HG03442 (cell line): Measurements from ENCODE around the gene LBH.

ENCODE experiments used
- ATAC-seq: cut with Tn5 transposase; IDR thresholded peaks from one replicate; pipeline ENCODE4 v1.9.1; 2021; ENCODE audit warnings: mild to moderate bottlenecking, moderate library complexity; ENCODE audit not compliant: unreplicated experiment

LBH gene

DNA sequence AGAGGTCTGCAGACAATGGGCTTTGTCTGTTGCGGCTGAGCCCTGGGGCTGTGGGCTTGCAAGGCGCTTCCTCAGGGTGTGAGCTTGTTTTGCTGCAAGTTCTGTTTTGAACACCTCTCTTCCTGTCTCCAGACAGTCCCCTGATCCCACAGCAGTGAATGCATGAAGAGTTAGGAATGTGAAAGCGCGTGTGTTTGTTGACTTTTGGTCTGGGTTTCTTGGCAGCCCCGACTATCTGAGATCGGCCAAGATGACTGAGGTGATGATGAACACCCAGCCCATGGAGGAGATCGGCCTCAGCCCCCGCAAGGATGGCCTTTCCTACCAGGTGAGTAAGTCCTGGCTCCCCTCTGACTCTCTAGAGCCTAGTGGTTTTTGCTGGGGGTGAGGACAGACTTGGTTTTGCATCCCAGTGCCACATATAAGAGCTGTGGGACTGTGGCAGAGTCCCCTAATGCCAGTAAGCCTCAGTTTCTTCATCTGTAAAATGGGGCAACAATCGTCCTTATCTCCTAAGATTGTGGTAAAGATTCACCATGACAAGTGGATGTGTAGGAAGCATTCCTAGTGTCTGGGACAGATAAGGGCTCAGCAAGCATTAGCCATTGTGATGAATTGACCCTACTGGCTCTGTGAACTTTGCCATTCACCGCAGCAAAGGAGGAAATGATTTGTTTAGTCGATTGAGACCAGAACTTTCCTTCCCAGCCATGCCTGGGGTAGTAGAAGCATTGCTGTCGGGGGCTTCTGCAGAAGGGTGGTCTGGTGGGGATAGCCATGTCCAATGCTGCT is 3.0 kb downstream of the LBH start:
- ATAC-seq = no peak

DNA sequence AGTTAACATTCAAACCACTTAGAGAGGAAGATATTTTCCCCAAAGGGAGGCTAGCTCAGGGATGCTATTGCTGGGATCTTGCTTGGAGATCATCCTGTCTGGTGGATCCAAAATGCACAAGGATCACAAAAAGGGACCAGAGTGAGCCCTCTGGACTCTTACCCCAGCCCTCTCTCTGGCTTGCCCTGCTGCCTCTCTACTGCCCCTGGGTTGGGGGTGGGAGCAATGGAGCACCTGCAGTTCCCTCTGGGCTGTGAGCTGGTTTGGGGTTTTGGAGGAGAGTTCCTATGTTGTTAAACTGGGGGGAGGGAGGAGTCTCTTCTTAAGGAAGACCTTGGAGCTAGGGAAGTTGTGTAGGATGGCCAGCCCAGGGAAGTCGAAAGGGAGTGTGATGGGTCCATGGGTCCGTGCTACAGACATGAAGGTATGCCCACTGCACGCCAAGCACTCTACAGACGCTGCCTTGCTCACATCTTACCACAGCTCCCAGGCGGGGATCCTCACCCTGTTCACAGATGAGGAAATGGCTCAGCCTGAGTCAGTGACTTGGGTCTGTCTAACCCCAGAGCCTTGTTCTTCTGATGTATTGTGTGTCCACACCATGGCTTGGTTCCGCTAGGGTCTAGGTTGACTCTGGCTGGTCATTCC is 3.8 kb downstream of the LBH start:
- ATAC-seq = no peak

DNA sequence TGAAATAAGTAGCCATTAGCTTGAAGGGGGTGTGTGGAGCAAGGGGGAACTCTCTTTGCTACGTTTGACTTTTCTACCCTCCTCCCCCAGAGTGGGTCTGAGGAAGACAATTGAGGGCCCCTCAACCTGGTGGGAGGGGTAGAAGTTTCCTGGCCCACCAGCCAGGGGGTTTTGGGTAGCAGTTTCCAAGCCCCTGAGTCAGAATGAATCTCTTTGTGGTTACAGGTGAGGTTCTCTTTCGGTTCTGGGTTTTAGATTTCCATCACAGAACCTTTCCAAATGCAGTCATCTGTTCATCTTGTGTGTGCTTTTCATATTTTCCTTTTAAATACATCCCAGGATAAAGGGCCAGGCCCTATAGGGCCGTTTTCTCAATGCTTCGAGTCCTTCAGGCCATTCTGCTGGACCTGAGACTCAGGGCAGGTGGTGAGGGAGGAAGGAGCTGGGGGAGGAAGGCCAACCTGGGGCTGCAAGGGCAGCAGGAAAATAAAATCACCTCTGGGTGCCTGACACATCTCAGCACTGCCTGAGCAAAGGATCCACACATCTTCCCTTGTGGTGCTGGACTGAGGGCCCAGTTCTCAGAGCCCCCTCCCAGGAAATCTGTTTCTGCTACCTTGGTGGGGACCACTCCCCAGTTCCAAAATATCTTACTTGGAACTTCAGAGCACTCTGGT is 4.7 kb downstream of the LBH start:
- no peak for ATAC-seq

DNA sequence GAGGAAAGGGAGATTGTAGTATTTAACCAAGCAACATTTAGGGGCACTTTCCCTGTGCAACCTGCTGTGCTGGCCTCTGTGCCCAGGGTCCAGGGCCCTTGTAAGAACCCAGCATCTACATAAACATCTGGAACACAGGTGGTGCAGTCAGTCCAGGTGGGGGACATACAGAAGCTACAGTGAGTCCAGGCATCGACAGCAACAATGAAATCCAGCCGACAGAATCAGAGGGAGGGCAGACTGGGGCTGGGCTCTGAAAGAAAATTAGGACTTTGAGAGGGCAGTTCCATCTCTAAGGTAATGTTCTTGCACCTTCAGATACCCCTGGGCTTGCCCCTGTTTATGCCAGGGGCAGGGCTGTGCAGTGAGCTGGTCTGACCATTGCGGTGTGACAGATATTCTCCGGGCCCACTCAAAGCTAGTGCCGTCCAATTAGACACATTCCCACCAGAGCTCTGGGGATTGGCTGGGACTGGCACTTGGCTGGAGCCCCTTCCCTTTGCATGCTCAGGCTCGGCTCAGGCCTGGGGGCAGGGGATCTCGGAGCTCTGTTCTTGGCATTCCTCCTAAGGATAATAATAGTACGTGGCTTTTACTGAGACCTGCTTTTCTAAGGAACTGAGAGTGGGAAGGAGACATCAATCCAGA is 5.4 kb downstream of the LBH start:
- ATAC-seq = no peak

DNA sequence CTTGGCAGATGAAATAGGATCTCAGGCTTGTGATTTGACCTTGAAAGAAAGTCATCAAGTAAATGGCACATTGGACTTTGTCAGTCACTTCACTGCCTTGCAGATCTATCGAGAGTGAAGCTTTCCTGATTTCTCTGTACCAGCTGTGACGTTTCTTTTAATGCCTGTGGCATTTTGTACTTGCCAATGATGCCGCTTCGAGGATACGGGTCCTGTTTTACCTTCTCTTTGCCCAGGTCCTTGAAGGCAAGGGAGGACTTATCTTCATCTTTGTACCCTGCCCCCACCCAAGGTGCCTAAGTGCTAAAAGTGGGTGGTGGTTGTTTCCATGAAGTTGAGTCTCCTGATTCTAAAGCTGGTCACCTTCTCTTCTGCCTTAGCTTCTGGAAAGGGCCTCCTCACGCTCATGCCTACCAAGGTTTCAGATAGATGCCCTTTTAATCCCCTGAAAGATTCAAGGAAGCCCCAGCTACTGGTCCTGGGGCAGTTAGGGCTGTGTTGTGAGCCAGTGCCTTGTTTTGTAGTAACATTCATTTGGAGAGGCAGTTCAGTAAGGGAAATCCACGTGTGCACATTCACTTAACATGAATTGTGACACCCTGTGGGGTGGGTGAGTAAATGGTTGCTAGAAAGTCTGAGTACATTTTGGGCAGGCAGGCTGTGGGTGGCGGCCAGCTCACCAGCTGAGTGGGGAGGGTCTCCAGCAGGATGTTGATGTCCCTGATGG is 6.1 kb downstream of the LBH start:
- ATAC-seq = no peak

DNA sequence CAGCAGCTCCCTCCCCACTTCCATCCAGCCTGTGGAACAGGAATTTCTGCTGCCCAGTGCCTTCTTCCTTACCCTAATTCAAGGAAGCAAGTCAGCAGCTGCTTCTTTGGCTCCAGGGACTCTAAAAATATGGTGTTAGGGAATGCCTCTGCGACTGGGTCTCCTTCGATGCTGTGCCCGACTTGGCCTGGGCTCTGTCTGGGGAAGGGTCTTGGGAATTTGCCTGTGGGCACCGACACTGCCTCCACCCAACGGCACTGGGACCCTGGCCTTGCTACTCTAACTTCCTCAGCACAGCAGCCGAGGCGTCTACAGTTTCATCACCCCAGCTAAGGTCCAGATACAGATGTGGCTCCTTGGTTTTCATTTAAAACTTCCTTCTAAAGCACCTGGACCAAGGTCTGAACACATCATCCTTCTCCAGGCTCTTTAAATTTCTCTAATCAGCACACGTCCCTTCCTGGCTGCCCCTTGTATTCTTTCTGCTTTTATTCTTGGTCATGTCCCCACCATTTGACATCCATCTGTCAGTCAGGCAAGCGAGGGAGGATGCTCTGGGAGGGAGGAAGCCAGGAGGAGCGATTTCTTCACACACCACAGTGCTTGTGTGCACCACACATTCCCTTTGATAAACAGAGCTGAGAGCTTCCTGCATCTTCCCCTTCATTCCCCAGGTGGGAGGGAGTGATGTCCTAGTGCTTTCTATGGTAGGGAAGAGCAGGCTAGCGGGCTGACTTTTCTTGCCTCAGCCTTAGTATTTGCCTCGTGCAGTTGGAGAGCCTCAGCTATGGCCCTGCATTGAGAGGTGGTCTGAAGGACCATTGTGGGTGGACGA is 6.8 kb downstream of the LBH start:
- ATAC-seq = no peak

DNA sequence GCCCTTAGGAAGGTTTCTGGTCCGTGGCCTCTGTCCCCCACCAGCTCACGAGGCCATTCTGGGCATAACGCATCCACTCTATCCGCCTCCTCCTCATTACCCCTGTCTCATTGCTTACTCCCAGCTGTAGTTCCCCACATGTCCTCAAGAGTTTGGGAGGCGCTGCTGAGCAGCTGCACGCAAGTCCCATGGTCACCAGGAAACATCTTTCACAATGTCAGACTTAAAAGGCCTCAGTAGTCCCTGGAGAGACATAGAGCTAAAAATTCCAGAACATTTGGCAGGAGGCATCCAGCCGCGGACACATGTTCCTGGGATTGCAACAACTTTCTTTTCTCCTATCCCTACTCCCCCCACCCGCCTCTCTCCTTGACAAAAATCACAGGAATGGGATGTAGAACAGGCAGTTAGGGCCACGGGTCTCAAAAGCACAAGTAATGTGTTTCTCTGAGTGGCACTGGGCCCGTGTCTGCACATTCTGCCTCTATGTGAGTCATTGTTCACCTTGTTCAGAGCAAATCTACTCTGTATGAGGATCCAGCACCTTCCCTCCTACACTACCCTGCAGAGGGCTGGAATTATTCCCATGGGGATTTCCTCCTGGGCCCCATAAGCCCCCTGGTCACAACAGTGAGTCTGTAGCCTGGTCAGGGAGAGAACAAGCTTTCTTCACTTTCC is 8.1 kb downstream of the LBH start:
- no peak for ATAC-seq

DNA sequence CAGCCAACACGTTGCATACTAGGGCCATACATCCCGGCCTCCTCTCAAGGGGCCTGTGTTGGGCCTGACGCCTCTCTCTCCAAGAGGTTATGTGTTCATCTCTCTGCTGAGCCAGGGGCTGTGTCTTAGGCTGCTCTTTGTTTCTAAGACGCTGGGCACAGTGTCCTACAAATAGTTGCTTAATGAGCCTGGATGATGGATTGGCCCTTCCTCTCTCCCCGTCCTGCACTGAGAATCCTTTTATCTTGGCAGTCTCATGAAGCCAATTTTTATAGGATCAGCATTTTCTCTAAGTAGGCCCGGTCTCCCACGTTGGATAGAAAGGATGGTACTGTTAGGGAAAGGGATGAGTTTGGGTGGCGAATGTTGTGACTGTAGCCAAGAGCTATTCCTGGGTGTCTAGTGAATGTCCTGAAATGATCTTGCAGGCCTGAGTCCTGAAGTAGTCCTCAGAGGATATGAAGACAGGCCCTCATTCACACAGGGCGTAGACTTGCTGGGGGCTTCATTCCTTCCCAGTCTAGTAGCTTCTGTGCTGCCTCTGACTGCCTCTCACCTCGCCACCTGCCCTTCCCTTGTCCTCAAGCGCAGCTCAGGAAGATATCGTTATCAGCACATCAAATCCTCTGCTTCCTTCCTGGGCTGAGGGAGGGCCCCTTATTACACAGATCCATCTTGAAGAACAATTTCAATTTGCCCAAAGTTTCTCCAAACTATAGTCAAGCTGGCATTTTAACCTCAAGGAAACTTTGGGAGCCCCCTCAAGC is 8.8 kb downstream of the LBH start:
- no peak for ATAC-seq

DNA sequence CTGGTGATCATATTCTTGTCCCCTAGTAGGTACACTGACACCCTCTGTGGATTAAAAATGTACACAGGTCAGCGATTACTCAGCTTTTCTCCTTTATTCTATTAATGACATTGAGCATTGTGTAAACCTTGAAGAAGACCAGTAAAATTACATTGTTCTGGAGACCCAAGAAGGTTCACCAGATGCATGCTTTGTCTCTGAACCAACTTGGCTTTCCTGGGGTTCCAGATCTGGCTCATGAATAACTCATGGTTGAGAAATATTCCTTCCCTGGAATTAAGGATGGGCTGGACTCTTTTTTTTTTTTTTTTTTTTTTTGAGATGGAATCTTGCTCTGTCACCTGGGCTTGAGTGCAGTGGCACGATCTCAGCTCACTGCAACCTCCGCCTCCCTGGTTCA is 11.9 kb downstream of the LBH start:
- ATAC-seq = no peak

DNA sequence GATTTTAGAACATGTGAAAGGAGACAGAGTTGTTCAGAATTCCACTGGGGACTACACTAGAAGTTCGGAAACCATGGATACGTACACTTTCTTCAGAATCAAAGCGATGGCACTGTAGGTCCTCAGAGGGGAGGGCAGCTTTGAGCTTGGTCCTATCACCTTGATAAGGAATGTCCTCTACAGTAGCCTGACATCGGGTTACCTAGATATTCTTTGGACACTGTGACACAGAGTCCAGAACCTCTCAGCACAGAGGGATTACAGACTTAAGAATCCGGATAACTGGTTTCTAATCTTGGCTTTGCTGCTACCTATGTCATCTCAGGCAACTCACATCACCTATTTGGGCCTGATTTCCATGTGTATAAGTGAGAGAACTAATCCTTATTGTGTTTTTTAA is 14.0 kb downstream of the LBH start:
- no peak for ATAC-seq

DNA sequence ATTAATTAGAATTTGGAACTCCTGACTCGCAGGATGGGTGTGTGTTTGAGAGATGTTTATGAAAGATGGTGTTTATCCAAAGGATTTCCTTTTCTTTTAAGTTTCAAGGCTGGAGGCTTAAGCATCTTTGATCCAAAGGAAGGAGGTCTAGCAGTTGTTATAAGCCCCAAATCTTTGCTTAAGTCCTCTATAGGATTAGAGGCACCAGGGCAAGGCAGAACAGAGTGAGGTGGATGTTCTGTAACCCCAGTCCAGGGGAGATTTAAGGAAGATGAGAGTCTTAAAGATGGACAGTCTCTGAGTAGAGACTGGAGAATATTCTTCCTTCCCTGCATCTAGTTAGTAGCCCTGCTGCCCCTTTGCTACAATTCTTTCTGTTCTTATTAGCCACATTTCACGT is 17.5 kb downstream of the LBH start:
- ATAC-seq = no peak

DNA sequence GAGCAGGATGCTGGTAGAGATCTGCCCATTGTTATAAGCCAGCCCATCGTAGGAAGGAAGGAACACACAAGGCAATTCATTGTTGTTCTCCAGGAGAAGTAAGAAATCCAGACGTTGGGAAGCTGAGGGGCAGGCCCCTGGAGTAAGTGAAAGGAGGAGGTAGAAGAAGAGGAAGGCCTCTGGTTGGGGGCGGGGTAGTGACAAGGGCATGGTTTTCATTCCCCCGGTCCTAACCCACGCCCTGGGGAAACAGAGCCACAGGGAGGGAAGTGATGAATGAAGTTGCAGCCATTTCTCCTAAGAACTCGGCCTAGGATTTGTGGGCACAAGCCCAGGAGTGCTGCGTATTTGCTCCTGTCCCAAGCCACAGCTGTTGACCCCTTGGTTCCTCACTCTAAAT is 18.0 kb downstream of the LBH start:
- no peak for ATAC-seq

DNA sequence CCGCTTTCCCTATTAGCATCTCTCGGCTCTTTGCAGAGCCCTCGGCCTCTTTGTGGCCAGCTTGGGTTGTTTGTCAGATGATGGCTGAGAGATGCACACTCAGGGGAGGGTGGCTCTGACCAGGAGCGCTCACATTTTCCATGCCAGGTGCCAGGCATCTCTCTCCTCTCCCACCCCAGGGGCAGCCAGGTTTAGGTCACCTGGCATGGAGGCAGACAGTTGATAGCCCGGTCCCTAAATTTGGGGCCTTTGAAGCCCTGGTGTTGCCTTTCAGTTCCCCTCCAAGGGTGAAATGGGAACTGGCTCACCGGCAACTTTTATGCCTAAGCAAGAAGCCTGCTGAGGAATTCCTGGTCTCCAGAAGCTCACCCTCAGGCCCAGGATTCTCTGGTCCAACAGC is 19.1 kb downstream of the LBH start:
- no peak for ATAC-seq

DNA sequence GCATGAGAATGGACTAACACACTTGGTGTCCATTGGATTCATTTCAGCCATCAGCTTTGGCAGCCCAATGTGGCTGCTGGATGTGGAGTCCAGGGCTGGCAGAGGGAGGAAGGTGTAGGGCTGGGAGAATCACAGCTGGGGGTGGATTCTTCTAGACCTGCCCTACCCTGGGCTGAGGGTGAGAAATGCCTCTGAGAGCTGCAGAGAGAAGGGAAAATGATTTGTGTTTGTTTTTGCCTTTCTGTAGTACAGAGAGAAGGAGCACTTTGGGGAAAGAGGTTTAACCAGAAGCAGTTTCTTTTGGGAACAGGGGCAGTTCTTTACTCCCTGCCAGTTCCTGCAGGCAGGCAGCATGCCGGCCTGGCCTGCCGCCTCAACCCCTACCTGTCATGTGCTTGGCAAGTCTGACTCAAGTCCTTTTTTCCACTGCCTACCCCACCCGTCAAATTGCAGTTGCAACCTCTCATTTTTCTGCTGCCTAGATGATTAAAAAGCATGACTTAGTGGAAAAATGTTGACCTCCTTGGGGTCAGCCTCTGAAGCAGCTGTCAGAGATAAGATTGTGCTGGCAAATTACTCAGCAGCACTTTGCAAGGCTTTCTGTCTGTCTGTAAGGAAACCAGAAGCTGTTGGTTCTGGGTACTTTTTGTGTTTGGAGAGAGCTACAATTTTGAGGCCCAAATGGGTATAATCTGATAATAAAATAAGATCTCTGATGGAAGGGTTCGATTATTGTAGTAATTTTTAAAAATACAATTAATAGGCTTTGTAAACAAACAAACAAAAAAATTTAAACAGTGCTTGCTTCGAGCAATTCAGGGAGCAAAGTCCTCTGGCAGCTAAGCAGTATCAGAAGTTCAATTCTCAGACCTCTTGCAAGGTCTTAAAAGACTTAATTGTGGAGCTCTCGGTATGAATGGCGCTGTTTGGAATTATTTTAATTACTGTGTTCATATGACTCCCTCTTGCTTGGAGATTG is 21.7 kb downstream of the LBH start:
- ATAC-seq = no peak

DNA sequence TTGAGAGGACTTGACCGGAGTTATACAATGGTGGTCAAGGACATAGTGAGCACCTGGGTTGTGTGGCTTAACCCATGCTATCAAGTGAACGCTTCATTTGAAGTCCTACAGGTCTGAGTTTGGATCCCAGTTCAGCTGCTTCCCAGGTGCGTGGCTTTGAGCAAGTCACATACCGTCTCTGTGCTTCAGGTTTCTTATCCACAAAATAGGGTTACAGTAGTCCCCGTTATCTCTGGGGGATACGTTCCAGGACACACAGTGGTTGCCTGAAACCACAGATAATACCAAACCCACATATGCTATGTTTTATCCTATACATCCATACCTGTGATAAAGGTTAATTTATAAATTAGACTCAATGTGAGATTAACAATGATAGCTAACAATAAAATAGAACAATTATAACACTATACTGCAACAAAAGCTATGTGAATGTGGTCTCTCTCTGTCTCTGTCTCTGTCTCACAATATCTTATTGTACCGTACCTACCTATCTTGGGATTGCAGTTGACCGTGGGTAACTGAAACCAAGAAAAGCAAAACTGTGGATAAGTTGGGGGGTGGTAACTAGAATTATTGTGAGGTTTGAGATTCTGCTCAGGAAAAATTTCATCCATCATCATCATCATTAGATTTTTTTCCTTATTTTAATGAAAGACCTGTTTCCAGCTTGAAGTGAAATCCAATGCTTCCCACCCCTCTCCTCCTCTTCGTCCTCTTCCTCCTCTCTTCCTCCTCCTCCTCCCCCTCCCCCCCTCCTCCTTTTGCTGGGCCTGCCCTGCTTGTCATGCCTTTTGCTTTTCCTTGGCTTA is 22.7 kb downstream of the LBH start:
- ATAC-seq = no peak

DNA sequence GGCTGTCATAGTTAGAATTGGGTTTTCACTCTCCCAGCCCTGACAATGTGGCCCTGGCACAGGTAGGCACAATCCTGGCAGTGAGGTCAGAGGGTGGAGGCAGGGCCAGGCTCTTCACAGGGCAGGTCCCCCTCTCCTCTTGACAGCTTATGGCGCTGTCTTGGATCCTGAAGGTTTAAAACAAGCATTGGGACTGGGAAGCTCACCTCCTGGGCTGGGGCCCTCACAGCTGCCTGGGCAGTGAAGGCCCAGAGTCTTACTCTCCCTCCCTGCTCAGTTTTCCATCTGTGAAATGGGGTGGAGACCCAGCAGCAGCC is 23.3 kb downstream of the LBH start:
- ATAC-seq = no peak

DNA sequence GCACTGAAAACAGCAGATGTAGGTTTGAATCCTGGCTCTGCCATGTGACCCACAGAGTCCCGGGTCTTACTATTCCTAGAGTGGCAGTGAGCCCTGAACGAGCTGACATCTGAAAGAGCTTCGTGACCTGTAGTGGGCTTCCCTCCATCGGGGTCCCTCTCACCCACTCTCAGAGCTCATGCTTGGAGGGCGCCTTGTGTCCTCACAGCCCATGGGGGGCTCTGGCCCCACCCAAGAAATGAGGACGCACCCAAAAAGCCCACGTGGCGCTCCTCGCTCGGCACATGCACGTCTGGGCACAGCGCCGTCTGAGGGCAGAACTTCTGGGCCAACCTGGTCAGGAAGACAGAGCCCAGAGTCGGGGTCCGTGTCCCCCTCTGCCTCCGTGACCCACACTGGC is 23.7 kb downstream of the LBH start:
- no peak for ATAC-seq
